Measurements from ENCODE around the gene CARS2. TPM values are rescaled to one million over a fixed set of nuclear protein-coding genes. Genes with fewer than 3 reads are reported as not detected.

CARS2 gene
- polyA plus RNA-seq, 1 donor (not counting 4 experiments of a cell fraction or from before 2014, with no cell fraction given) = 90.0 TPM

DNA sequence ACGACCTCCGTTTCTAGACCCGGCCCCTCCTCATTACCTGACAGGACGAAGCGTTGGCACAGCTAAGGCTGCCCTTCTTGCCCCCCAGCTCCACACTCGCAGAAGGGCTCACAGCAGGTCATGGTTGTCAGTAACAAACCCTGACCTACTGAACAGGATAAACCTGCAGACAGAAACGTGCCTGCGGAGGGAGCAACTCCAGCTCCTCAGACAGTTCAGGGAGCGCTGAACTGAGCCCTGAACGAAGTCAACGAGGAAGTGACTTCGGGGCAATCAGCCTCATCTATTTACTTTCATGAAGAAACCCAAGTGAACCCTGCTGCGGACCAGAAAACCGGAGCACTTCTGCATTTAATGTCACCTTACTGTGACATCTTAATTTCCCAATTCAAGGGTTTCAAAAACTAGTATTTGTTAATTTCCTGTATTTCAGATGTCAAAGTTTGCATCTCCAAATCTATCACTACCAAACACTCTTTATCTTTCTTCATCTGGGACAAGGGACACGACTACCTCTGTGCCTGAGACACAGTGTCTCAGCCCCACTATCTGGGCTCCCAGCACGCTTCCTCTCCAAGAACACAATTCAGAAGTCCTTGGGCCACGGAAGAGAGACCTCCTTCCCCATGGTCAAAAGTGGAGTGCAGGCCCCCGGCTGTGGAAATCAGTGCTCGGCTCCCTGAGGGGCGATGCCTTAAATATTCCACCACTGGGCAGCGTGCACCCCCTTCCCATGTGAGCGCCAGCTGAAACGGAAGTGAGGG is 40.2 kb downstream of the CARS2 start:
- Histone ChIP-seq H3K4me2 (ENCODE audit: control insufficient read depth, extremely low read depth, insufficient read depth, low read depth, low read length) (no peak overlapping the region), H4K20me1 (ENCODE audit: control insufficient read depth, extremely low read depth, insufficient read depth, low read length) (no peaks in the 10 kb centered on the region), H3K9me1 (ENCODE audit: control insufficient read depth, extremely low read depth, insufficient read depth, low read length) (no peaks in the 10 kb centered on the region), H3K9ac (ENCODE audit: control insufficient read depth, extremely low read depth, insufficient read depth, low read length) (no peak overlapping the region), H3K9me3 (ENCODE audit: control insufficient read depth, low read depth, low read length) (no peaks in the 10 kb centered on the region), H3K27me3 (ENCODE audit: control insufficient read depth, extremely low read depth, insufficient read depth, low read length) (no peaks in the 10 kb centered on the region), H3K27ac (ENCODE audit: control insufficient read depth, insufficient read depth, low read length) (no peak overlapping the region), H3K4me1 (ENCODE audit: control insufficient read depth, extremely low read depth, insufficient read depth, low read length) (no peaks in the 10 kb centered on the region), H2AFZ (ENCODE audit: control insufficient read depth, low read length) (no peak overlapping the region), H3K36me3 (ENCODE audit: control insufficient read depth in 2 of 2, extremely low read depth in 1 of 2, insufficient read depth in 2 of 2, low read length in 2 of 2) (peaks cover 26 to 33% of the 10 kb centered on the region in 2 experiments), H3K79me2 (ENCODE audit: control insufficient read depth, insufficient read depth, low read length) (no peaks in the 10 kb centered on the region), H3K4me3 (ENCODE audit: control insufficient read depth in 2 of 3, extremely low read depth in 1 of 3, insufficient read depth in 2 of 3, low read depth in 1 of 3, low read length in 3 of 3) (no peak overlapping the region)
- TF ChIP-seq, protein P1, sequence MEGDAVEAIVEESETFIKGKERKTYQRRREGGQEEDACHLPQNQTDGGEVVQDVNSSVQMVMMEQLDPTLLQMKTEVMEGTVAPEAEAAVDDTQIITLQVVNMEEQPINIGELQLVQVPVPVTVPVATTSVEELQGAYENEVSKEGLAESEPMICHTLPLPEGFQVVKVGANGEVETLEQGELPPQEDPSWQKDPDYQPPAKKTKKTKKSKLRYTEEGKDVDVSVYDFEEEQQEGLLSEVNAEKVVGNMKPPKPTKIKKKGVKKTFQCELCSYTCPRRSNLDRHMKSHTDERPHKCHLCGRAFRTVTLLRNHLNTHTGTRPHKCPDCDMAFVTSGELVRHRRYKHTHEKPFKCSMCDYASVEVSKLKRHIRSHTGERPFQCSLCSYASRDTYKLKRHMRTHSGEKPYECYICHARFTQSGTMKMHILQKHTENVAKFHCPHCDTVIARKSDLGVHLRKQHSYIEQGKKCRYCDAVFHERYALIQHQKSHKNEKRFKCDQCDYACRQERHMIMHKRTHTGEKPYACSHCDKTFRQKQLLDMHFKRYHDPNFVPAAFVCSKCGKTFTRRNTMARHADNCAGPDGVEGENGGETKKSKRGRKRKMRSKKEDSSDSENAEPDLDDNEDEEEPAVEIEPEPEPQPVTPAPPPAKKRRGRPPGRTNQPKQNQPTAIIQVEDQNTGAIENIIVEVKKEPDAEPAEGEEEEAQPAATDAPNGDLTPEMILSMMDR (optimal IDR thresholded peaks at IDR 0.05 in 1 of 3, IDR thresholded peaks at IDR 0.05 in 1 of 3, conservative IDR thresholded peaks at IDR 0.05 in 1 of 3; ENCODE audit: extremely low read depth in 1 of 3, insufficient read depth in 2 of 3, low read length in 3 of 3) = no peak
- dilution Hi-C loops (cut with MboI; ENCODE audit: extremely low pct_ligation_motif_present, low sequenced_read_pairs) = no loop called here
- DNase-seq (ENCODE audit: low read depth, low spot score) = no peak
- FAIRE-seq = no peak

GRCh38 chr13:110664673-110665072 is 41.2 kb downstream of the CARS2 start:
- H3K9me3 ChIP-seq (ENCODE audit: control insufficient read depth, low read depth, low read length) = no peaks in the 10 kb centered on the region
- H3K27ac ChIP-seq (ENCODE audit: control insufficient read depth, insufficient read depth, low read length) = no peak overlapping the region
- H3K27me3 ChIP-seq (ENCODE audit: control insufficient read depth, extremely low read depth, insufficient read depth, low read length) = no peaks in the 10 kb centered on the region
- no peak overlapping the region for H3K4me3 ChIP-seq (ENCODE audit: control insufficient read depth in 2 of 3, extremely low read depth in 1 of 3, insufficient read depth in 2 of 3, low read depth in 1 of 3, low read length in 3 of 3)
- H3K36me3 ChIP-seq (ENCODE audit: control insufficient read depth in 2 of 2, extremely low read depth in 1 of 2, insufficient read depth in 2 of 2, low read length in 2 of 2) = peaks cover 26 to 33% of the 10 kb centered on the region in 2 experiments
- H3K9ac ChIP-seq (ENCODE audit: control insufficient read depth, extremely low read depth, insufficient read depth, low read length) = no peak overlapping the region
- TF ChIP-seq EZH2 (IDR thresholded peaks at IDR 0.05; ENCODE audit: low read length) = no peak
- TF ChIP-seq, protein P1 (optimal IDR thresholded peaks at IDR 0.05 in 1 of 3, IDR thresholded peaks at IDR 0.05 in 1 of 3, conservative IDR thresholded peaks at IDR 0.05 in 1 of 3; ENCODE audit: extremely low read depth in 1 of 3, insufficient read depth in 2 of 3, low read length in 3 of 3) = no peak
- H2AFZ ChIP-seq (ENCODE audit: control insufficient read depth, low read length) = no peak overlapping the region
- H3K9me1 ChIP-seq (ENCODE audit: control insufficient read depth, extremely low read depth, insufficient read depth, low read length) = no peaks in the 10 kb centered on the region
- FAIRE-seq = no peak
- no peaks in the 10 kb centered on the region for H3K79me2 ChIP-seq (ENCODE audit: control insufficient read depth, insufficient read depth, low read length)
- no peaks in the 10 kb centered on the region for H3K4me1 ChIP-seq (ENCODE audit: control insufficient read depth, extremely low read depth, insufficient read depth, low read length)
- no peak overlapping the region for H3K4me2 ChIP-seq (ENCODE audit: control insufficient read depth, extremely low read depth, insufficient read depth, low read depth, low read length)
- H4K20me1 ChIP-seq (ENCODE audit: control insufficient read depth, extremely low read depth, insufficient read depth, low read length) = no peaks in the 10 kb centered on the region
- no peak for DNase-seq (ENCODE audit: low read depth, low spot score)
- dilution Hi-C loops (cut with MboI; ENCODE audit: extremely low pct_ligation_motif_present, low sequenced_read_pairs) = no loop called here
